Measurements from ENCODE around the gene ZSWIM3. TPM values are rescaled to one million over a fixed set of nuclear protein-coding genes. Genes with fewer than 3 reads are reported as not detected.
"Not testable (repeated sequence)": the region's sequence is repeated elsewhere in the genome, so short reads cannot be mapped to it uniquely, and the experiment has no call there.

The ZSWIM3 gene
- total RNA-seq, 2 donors from 2014 or later, result 4.2 to 5.6 TPM

DNA sequence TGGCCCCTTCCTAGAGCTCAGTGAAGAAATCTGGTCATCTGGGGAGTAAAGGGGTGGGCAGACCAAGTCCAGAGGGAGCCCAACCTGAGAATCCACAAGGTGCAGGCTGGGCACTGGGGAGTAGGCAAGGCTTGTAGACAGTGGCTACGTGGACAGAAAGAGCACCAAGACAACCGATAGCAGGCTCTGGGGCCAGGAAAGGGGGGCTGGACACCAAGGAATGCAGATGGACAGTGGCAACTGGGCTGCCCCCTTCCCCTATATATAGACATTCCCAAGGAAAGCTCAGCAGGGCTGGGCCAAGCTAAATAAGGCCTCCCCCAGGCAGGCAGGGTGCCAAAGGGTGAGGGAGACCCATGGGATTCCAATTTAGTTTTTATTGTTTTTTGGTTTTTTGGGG, 28.8 kb upstream of the ZSWIM3 start:
- no peak for ATAC-seq
- DNase-seq, result no peak
- intact Hi-C loops (cut with DNase I, micrococcal nuclease), result no loop called here

- intact Hi-C loops (cut with DNase I, micrococcal nuclease); ATAC-seq; DNase-seq: not testable (repeated sequence)
Observed at GRCh38 chr20:45829673-45830106, 27.7 kb upstream of the ZSWIM3 start.

DNA sequence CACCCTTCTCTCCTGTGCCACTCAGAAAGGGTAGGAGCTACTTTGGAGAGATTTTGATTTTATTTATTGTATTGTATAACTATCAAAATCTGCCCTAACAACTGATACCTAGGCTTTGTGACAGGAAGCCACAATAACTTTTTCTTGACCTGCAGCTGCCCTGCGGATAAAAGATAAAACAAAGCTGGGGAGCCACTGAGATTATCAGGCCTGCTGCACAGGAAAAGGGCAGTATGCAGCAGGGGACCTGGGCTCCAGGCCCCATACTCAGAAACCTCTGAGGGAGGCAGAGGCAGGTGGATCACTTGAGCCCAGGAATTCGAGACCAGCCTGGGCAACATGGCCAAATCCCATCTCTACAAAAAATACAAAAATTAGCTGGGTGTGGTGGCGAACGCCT, 24.8 kb upstream of the ZSWIM3 start:
- ATAC-seq (no peak), DNase-seq (no peak)
- intact Hi-C loops (cut with DNase I, micrococcal nuclease), result no loop called here

- DNase-seq (peak; percentile 82 to 83), ATAC-seq (peak; percentile 90)
- intact Hi-C loops (cut with DNase I, micrococcal nuclease), result no loop called here
Observed at GRCh38 chr20:45833030-45833882, 24.2 kb upstream of the ZSWIM3 start, which contains the start of gene SNX21. Gene SNX21, plus strand, starts transcription at chr20:45833799. Its CDS starts 121 bp downstream, at chr20:45833920.

DNA sequence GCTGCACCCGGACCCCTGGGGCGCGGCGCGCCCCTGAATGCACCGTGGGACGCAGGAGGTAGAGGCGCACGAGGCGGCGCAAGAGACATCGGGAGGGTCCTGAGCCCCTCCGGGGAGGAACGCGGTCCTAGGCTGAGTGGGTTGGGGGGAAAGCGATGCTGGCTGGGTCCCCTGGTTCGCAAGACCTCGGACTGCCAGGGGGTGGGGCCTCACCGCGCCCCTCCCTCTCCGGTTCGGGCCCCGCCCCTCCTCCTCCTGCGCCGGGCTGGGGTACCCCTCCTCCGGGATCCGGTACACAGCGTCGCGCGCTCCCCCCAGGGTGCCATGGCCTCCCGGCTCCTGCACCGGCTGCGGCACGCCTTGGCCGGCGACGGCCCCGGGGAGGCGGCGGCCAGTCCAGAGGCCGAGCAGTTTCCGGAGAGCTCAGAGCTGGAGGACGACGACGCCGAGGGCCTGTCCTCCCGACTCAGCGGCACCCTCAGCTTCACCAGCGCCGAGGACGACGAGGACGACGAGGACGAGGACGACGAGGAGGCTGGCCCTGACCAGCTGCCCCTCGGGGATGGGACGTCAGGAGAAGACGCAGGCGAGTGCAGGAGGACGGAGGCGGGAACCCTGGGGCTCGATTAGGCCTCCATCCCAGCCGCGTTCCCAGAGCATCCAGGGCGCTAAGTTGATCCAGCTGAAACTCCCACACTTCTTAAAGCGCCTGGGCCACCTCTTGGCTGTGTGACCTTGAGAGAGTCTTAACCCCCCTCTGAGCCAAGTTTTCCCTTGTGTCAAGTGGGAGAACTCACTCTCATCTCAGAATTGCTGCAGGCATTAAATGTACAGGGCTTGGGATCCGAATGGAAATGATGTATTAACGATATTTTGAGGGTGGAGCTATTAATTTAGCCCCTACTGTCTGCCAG, 23.3 kb upstream of the ZSWIM3 start:
- DNase-seq (peak; percentile 63 to 73), ATAC-seq (peak; percentile 80)
- intact Hi-C loops (cut with DNase I, micrococcal nuclease), result no loop called here

DNA sequence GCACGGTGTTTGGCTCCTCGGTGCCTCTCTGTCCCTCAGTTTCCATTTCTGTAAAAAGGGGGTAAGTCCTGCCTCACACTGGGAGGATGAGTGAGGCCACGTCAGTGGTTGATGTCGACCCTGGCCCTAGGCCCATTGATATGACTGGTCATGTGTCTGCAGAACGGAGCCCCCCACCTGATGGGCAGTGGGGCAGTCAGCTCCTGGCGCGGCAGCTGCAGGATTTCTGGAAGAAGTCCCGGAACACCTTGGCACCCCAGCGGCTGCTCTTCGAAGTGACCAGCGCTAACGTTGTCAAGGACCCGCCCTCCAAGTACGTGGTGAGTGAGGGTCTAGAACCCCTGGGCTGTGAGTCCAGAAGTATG, 22.6 kb upstream of the ZSWIM3 start:
- ATAC-seq (no peak), DNase-seq (no peak)
- intact Hi-C loops (cut with DNase I, micrococcal nuclease), result no loop called here

DNA sequence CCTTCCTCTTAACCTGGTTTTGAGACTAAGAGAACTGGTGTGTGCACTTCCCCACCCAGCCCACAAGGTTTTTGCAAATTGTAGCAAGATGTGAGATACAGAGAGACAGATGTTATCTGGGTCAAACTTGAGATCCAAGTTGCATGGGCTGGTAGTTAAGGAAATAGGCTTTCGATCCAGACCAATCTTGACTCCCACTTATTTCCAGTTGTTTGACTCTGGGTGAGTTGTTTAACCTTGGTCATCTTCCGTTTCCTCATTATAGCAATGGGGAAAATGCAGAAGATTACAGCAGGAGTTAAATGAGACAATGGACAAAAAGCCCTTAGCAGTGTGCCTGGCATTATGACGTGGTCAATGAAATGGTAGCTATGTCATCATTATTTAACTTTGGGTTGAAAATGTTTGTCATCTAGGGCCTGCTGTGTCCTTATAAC, 22.1 kb upstream of the ZSWIM3 start:
- ATAC-seq, result no peak
- DNase-seq, result no peak
- intact Hi-C loops (cut with DNase I, micrococcal nuclease), result no loop called here

GRCh38 chr20:45835825-45836224, 21.6 kb upstream of the ZSWIM3 start:
- no peak for DNase-seq
- intact Hi-C loops (cut with DNase I, micrococcal nuclease), result no loop called here
- no peak for ATAC-seq

GRCh38 chr20:45836841-45837240, 20.6 kb upstream of the ZSWIM3 start:
- DNase-seq, result no peak
- intact Hi-C loops (cut with DNase I, micrococcal nuclease), result no loop called here
- no peak for ATAC-seq

GRCh38 chr20:45840700-45841198, 16.7 kb upstream of the ZSWIM3 start:
- ATAC-seq (peak; percentile 7), DNase-seq (no peak)
- intact Hi-C loops (cut with DNase I, micrococcal nuclease), result no loop called here

DNA sequence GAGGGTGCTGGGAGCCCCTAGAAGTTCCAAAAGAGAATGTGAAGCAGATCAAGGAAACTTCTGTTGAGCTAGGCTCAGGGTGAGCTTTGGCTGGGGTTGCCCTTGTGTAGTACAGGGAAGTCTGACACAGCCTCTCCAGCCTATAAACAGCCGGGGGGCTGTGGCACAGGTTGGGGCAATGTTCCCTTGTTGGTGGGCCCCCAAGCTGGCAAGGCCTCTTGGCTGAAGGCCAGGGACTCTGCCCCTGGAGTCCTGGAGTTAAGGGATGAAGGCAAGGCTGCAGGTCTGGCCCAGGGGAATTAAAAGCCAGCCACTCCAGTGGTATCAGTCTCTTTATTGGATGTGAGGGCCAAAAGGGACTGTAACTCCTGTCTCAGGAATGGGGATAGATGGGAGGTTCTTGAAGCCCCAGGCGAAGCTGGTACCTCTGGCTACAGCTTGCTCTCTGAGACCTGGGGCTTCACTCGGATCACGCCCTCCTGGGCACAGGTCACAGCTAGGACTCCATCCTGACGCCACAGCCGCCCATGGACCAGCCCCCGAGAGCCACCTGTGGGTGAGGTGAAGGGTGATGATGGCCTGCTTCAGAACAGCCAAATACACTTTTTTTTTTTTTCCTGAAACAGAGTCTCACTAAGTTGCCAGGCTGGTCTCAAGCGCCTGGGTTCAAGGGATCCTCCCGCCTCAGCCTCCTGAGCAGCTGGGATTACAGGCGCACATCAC, 15.8 kb upstream of the ZSWIM3 start:
- peak; percentile 16 for ATAC-seq
- no peak for DNase-seq
- intact Hi-C loops (cut with DNase I, micrococcal nuclease), result no loop called here

DNA sequence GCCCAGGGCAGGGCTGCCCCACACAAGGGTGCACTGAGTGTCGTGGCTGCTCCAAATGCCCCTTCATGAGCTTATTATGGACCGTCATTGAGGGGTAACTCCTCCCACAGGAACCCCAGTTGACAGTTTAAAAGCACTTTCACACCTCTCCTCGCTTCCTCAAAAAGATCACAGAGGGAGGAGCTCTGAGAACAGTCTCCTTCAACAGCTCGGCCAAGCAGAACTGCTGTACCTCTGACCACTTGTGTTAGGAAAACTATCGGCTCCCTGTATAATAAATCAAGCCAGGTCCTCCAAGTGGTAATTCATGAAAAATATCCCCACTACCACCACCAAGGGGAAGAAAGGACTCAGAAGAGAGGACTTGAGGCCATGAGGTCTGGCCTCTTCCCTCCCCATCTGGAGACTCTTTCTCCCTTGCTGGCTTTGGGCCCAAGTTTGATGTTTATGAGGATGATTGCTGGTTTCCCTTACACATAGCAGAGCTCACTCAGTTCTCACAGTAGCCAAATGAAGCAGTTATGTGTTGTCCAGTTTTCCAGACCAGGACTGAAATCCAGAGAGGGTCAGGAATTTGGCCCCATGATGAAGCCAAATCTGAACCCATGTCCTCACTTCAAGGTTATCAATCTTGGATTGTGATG, 15.1 kb upstream of the ZSWIM3 start:
- peak; percentile 24 for ATAC-seq
- intact Hi-C loops (cut with DNase I, micrococcal nuclease), result no loop called here
- DNase-seq, result no peak

DNA sequence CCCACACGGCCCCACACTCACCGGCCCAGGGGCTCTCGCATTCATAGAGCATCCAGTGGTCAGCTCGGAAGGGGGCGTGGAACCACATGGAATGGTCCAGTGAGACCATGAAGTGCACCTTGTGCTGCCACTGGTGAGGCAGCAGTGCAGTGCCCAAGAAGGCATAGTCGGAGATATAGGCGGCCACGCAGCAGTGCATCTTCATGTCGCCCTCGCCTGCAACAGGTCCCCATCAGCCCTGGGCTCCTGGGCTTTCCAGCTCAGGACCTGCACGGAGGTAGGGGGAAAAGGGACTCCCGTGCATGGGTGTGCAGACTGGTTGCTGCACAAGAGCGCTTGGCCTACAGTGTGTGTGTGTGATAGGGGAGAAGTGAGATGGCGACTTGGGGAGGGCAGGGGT, 13.9 kb upstream of the ZSWIM3 start:
- intact Hi-C loops (cut with DNase I, micrococcal nuclease), result no loop called here
- no peak for ATAC-seq
- no peak for DNase-seq

DNA sequence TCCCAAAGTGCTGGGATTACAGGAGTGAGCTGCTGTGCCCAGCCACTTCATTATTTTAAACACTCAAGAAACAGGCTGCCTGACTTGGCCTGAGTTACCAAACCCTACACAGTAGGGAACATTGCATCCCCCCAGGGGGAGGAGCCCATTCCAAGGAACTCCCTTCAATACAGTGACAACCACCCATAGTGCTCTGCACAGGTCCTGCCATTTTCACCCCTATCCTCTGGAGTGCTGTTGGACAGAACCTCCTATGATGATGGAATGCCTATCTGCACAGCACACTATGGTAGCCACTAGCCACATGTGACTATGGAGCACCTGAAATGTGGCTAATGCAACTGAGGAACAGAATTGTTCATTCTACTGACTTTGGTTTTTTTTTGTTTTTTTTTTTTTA, 12.0 kb upstream of the ZSWIM3 start:
- intact Hi-C loops (cut with DNase I, micrococcal nuclease), result no loop called here
- ATAC-seq (no peak), DNase-seq (no peak)

- DNase-seq (no peak), ATAC-seq (no peak)
- intact Hi-C loops (cut with DNase I, micrococcal nuclease), result no loop called here
Observed at GRCh38 chr20:45848421-45848820, 9.0 kb upstream of the ZSWIM3 start.

- ATAC-seq, result no peak
- intact Hi-C loops (cut with DNase I, micrococcal nuclease), result no loop called here
- no peak for DNase-seq
Observed at GRCh38 chr20:45848969-45849582, 8.3 kb upstream of the ZSWIM3 start.

DNA sequence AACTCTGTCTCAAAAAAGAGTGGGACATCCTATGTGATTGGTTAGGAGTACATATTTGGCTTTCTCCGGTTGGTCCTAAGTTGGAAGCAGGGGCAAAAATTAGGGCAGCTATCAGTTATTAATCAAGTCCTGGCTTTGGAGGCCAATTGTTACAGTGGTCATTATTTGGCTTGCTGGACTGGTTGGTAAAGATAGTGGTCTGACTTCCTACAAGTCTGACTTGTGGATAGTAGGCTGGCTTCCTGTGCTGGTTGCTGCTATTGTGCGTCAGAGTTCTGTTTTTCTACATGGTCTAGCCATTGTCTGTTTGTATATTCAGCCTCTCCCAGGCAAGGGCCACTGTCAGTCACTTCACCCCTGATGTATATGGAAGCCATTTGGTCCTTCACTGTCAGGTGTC, 7.2 kb upstream of the ZSWIM3 start:
- DNase-seq (no peak), ATAC-seq (no peak)
- intact Hi-C loops (cut with DNase I, micrococcal nuclease), result no loop called here

DNA sequence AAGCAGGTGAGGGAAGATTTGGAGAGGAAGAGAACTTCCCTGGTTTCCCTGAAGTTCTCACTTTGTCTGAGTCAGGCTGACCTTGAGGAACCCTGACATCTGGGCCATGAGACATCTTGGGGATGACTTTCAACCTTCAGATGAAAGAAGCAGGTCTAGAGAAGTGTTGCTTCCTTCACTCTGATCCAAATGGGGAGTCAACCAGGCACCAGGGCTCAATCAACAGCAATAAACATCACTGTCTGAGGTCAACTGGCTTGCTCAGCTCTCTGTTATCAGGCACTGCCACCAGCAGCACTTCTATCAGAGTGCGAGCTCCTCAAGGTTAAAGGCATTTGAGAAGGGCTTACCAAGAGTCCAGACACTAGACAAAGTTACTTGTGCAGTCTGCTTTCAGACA, 6.5 kb upstream of the ZSWIM3 start:
- DNase-seq (no peak), ATAC-seq (no peak)
- intact Hi-C loops (cut with DNase I, micrococcal nuclease), result no loop called here
